ENCODE data around the gene ADAMTSL5.

GRCh38 chr19:1531587-1531986 lies 18.8 kb upstream of the ADAMTSL5 start:
- TF ChIP-seq, protein P1, sequence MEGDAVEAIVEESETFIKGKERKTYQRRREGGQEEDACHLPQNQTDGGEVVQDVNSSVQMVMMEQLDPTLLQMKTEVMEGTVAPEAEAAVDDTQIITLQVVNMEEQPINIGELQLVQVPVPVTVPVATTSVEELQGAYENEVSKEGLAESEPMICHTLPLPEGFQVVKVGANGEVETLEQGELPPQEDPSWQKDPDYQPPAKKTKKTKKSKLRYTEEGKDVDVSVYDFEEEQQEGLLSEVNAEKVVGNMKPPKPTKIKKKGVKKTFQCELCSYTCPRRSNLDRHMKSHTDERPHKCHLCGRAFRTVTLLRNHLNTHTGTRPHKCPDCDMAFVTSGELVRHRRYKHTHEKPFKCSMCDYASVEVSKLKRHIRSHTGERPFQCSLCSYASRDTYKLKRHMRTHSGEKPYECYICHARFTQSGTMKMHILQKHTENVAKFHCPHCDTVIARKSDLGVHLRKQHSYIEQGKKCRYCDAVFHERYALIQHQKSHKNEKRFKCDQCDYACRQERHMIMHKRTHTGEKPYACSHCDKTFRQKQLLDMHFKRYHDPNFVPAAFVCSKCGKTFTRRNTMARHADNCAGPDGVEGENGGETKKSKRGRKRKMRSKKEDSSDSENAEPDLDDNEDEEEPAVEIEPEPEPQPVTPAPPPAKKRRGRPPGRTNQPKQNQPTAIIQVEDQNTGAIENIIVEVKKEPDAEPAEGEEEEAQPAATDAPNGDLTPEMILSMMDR (IDR thresholded peaks at IDR 0.05): no peak
- TF ChIP-seq POLR2AphosphoS5 (IDR thresholded peaks at IDR 0.05): no peak
- TF ChIP-seq EP300 (IDR thresholded peaks at IDR 0.05): no peak

Data from sigmoid colon (tissue), 4 donors.